Myocyte (in vitro differentiated cells): ENCODE data around the gene DCLK2. TPM values are rescaled to one million over a fixed set of nuclear protein-coding genes. Genes with fewer than 3 reads are reported as not detected.

Experiments used
- DNase-seq: peaks from one replicate; pipeline ENCODE4 v3.0.0-alpha.2; 2012; ENCODE audit warnings: low read depth
- total RNA-seq: library from RNA; depleted of rRNA; stranded (reverse); fragments of >200 nt; gene quantifications from 2 replicates; pipeline ENCODE4 v1.2.3, GENCODE V29; 2014

Gene DCLK2
- total RNA-seq, 1 donor from 2014 or later = 21.5 TPM

DNA sequence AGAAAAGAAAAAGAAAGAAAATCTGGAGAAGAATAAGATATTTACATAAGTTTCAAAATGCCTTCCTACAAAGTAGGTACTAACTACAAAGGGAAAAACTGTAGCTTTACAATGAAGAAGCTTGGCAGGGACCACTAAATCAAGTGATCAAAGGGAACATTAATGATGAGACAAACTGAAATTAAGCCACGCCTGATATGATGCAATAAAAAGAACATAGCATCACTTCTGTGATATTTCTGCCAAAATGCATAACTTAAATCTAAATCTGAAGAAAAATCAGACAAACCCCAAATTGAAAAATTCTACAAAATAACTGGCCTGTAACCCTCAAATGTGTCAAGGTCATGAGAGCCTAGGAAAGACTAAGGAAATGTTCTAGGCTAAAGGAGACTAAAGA is 8.9 kb upstream of the DCLK2 start:
- DNase-seq = no peak

DNA sequence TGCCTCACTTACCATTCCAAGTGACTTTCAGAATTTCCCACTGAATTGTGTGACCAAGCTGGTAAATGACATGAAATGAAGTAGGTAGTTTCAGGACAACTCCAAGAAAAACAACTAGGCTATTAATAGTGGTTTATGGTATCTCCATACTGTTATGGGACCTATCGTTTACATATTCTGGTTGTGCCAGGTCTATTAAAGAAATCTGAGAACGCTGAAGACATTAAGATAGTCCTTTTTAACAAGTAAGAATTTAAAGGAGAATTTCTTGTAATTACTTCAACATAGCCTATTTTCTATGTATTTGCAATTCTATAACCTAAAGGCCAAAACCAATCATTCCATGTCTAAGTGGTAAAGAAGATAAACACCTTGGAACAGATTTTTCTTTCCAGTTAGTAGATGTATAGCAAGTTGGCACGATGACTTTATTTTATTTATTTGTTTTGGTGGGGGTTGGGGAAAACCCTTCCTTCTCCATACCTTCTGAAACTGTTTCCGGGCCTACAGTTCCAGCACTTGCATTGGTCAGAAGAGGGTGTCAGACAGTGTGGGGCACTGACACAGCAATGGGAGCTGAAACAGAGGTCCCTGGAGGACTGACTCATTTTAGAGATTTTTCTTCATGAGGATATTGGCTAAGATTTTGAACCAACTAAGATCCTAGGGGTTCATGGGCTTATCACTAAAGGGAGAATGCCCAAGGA is 7.6 kb upstream of the DCLK2 start:
- no peak for DNase-seq

DNA sequence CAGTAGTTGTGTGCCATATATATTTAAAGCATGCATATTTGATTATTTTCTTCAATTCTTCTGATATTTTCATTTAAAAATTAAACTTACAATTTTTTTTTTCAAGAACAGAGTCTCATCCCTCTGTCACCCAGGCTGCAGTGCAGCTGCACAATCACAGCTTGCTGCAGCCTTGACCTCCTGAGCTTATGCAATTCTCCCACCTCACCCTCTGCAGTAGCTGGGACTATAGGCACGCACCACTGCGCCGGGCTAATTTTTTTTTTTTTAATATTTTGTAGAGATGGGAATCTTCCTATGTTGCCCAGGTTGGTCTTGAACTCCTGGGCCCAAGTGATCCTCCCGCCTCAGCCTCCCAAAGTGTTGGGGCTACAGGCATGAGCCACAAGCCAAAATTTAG is 5.8 kb upstream of the DCLK2 start:
- no peak for DNase-seq

DNA sequence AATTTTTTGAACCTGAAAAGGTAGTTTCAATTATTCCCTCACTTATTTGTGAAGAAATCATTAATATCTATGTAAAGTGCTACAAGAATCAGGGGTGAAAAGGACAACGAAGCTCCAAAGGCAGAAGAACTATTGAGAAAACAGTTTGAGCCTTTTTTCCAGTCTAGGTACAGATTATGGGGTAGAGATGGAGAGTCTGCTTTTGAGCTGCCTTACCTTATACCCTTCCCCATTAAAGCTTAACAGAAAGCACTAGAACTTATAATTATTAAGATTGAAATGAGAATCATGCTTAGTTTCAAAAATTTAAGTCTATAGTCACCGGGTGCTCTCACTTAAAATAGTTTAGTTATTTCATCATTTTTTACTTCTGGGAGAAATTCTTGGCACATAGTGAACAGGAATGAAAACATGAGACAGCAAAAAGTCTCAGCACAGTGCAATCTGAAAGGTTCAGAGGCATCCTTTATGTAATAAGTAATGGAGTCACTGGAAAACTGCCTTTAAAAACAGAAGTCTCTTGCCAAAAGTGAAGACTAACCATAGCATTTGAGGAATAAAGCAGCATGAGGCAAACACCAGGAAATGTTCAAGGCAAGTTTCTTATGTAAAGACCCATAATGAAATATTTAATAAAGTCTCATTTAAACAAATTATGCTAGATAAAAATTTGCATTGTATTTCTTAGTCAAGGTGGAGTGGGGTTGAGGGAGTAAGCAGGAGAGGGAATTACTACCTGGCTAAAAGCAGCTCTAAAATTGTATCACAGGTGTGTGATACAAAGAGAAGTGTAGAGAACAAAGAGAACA is 5.1 kb upstream of the DCLK2 start:
- DNase-seq = peak; percentile 53

DNA sequence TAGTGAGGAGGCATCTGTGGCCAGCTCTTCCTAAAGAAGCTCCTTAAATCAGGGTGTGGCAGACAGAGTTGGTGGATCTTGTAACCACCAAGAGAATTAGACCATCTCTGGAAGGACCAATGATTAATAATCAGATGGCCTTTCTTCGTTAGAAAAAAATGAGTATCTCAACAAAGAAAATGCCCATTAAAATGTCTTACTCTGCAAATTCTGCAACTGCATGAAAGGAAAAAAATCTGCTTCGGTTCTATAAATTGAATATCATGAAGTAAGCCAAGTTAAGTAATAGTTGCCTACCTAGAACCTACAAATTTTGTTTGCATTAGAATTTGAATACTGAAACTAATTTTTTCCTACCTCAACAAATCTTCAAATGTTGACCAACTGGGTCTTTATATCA is 4.2 kb upstream of the DCLK2 start:
- no peak for DNase-seq

DNA sequence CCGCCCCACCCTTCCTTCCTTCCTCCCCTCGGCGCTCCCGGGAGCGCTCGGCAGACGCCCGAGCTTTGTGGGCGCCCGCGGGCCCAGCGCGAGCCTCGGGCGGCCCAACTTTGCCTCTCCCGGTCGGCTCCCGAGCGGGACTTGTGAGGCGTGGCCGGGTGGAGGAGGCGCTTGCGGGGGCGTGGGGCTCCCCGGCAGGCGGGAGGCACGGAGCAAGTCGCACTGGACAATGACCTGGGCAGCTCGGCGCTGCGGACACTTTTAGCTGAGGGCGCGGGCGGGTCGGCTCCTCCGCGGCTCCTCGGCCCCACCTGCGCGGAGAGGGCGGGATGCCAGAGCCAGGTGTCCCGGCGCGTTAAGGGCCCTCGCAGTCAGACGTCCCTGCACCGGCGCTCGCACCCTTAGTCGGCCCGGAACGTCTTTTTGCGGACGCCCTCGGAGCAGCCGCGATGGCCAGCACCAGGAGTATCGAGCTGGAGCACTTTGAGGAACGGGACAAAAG is 385 bp downstream of the DCLK2 start:
- peak; percentile 70 for DNase-seq

DNA sequence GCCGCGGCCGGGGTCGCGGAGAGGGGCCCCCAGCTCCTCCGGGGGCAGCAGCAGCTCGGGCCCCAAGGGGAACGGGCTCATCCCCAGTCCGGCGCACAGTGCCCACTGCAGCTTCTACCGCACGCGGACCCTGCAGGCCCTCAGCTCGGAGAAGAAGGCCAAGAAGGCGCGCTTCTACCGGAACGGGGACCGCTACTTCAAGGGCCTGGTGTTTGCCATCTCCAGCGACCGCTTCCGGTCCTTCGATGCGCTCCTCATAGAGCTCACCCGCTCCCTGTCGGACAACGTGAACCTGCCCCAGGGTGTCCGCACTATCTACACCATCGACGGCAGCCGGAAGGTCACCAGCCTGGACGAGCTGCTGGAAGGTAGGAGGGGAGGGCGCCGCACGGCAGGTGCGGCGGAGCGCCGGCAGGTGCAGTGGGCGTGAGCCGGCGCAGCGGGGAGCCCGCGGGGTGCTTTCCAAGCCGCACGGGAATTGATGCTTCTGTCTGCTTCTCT is 886 bp downstream of the DCLK2 start:
- DNase-seq = peak; percentile 51

DNA sequence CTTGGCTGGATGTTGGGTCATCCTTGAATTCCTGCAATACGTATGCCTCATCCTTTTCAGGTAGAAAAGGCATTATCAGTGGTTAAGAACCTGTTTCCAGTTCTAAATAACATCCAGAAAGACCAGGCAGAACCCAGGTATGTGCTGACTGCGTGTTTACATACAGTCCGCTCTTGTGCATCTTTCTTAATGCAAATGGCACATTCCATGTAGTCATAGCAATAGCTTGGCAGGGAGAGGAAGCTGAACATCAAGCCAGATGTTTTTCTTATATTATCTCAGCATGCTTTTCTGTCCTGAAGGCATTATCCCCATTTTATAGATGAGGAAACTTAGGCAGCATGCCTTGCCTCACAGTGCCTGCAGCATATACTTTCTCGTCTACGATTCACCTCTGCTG is 2.1 kb downstream of the DCLK2 start:
- no peak for DNase-seq

DNA sequence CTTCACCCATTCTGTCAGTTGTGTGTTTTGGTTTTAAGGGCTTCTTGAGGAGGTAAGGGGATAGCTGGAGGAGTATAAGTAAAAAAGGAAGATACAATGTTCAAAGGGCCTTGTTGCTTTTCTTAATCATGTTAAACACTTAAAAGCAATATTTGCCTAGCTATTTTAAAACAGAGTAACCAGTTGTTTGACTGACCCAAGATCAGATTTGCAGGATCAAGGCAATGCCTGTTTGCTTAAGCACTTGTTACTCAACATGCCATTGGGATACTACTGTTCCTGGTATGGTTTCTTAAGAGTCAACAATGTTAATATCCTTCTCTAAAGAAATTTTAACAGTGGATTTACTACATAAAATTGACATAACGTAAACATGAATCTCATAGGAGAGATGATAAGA is 2.6 kb downstream of the DCLK2 start:
- no peak for DNase-seq

DNA sequence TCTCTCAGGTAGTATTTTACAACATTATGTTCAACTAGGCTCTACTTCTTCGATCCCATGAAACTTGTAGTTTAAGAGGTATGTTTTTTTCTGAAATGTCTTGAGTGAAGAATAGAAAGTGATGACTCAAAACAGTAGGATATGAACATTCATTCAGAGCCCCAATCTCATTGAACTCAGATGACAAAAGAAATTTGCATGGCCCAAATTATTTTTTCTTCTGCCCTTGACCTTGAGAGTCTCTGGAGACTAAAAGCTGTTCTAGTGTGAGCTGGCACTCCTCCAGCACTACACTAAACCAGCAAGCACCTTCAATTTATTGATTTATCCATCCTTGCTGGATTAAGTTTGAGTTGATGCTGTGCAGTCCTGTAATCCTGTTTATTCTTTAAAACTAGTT is 4.0 kb downstream of the DCLK2 start:
- no peak for DNase-seq

DNA sequence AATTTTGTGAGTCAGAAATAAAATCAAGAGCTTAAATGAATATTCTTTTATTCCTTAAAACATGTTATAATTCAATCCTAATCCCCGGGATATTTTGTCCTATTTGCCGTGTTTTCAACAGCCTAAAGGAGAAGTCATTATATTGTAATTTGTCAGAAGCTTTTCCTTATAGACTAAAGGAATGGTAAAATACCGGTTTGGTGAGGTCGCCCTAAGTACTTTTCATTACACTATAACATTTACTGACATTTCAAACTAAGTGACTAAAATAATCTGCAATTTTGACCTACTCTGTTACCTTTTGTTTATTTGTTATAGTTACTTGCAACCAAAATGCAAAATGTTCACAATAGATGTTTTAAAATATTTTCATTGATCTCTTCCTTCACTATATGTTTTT is 8.8 kb downstream of the DCLK2 start:
- no peak for DNase-seq

DNA sequence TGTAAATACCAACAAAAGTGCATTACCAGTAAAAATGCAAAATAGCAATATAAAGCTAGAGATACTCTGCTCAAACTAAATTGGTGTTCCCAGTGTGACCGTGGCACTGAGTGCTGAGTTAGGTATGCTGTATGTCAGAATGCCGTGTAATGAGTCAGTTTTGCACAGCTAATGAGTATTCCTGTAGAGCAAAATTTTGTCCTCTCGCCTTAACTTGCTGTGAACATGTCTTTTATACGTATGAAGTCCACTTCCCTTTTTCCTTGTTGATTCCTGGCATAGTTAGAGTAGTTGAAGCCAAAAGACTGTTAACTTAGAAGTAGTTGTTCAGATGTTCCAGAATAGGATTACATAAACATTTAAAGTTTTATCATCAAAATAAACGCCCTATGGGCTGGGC is 11.5 kb downstream of the DCLK2 start:
- no peak for DNase-seq

DNA sequence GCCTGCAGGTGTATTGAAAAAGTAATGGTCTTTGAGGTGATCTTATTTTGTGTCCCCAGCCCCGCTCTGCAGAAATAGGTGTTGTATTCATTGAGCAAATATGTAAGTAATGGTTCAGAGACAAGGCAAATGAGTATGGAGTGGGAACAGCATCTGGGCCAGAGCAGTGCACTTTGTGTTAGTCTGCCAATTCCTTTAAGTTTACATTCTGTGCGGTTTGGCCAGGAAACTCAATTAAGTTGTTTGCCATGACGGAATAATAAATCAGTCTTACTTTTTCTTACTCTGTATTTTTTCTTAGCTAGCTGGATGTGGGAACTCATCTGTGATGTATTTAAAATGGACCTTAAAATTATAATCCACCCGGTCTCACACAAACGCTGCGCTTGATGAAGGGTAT is 12.6 kb downstream of the DCLK2 start:
- DNase-seq = no peak

DNA sequence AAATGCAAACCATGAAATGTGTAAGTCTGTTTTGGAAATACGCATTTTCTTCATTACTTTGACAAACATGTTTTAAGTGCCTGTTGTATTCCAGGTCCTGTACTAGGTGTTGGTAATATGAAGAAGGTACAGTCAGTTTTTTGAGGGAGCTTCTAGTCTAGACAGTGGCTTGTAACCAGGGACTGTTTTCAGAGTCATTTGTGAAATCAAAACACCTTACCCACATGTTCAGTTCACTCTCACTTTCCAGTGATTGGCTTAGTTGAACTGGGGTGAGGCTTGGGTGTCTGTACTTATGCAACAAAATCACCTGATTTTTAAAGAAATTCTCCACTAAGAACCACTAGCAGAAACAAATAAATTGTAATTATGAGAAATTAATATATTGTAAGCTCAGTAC is 16.4 kb downstream of the DCLK2 start:
- no peak for DNase-seq

DNA sequence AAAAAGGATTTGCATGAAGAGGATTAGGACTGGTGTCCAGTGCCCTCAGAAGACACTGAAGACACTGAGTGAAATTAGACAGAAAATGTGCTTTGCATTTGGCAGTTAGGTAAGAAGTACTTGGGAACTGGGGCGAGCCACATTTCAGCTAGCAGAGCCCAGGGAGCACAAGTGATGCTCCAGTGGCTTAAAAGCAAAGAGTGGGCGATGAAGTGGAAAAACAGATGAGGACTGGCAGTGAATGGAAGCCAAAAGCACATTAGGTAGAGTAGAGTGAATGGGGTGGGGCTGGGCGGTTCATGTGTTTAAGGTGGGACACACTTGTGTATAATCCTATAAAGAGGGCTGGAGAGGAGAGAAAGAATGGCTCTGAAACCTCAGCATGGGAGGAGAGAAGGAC is 18.4 kb downstream of the DCLK2 start:
- no peak for DNase-seq

DNA sequence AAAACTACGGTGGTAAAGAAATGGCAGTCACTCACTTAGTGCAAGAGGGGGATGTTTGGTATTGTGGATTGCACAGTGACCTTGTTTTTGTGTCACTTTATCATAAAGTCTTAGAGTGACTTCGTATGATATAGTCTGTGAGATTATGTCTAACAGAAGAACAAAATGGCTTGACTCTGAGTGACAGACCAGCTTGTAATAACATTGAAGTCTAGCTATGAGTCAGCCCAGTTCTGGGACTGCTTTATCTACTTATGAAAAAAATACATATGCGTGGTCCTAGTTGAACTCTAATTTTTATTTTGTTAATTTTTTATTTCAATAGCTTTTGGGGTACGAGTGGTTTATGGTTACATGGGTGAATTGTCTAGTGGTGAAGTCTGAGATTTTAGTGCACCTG is 20.0 kb downstream of the DCLK2 start:
- DNase-seq = peak; percentile 34

DNA sequence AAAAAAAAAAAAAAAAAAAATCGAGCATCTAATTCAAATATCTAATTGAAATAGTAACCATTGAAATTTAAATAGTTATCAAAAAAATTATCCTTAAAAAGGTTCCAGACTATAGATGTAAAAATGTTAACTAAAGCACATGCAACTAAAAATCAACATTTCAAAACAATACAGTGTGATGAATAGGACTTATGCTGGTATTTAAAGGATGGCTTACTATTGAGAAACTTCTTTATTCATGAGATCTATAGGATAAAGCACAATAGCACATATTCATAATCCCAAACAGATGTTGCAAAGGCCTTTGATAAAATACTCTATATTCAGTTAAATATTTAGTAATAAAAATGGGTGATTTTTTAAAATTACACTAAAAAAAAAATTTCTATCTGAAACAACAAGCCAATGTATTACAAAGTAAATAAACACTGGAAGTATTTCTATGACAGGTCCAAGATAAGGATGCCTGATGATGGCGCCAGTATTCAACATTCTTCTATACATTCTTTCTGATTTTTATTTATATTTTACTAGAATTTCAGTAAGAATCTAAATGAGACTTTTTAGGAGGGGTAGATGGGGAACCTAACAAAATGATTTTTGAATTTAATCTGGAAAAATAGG is 26.3 kb downstream of the DCLK2 start:
- no peak for DNase-seq

DNA sequence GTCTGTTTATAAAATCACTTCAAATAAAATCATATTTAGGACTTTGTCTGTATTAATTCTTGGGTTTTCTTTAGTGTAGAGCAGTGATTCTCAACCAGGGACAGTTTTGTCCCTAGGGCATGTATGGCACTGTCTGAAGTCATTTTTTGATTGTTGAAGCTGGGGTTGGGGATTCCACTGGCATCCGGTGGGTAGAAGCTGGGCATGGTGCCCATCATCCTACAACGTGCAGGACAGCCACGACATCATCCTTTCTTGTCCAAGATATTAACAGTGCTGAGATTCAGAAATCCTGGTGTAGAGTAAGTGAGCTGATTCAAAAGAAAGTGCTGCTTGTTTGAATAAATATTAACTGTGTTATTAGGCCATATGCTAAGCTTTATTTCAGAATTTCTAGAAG is 28.6 kb downstream of the DCLK2 start:
- peak; percentile 61 for DNase-seq

DNA sequence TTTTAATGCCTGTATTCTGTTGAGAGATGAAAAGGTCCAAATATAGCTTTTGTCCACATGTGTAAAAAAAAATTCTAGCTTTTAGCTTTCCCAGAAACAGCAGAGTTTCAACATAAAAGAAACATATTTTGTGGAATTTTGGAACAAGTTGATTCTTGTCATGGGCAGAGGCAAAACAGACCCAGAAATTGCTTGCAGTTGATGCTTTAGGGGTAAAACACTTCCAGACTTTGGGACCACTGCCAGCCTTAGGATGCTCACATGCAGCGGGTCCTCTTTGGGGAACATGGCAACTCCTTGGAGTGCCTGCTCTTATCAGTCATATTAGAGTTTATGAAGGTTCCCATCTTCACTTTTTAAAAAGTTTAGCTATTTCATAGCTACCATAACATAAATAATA is 30.4 kb downstream of the DCLK2 start:
- no peak for DNase-seq

DNA sequence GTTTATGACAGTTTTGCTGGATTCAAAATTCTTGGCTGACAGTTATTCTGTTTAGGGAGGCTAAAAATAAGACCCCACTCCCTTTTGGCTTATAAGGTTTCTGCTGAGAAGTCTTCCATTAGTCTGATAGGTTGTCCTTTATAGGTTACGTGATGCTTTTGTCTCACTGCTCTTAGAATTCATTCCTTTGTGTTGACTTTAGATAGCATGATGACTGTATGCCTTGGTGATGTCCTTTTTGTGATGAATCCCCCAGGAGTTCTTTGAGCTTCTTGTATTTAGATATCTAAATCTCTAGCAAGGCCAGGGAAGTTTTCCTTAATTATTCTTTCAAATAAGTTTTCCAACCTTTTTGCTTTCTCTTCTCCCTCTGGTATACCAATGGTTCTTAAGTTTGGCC is 36.4 kb downstream of the DCLK2 start:
- DNase-seq = no peak

DNA sequence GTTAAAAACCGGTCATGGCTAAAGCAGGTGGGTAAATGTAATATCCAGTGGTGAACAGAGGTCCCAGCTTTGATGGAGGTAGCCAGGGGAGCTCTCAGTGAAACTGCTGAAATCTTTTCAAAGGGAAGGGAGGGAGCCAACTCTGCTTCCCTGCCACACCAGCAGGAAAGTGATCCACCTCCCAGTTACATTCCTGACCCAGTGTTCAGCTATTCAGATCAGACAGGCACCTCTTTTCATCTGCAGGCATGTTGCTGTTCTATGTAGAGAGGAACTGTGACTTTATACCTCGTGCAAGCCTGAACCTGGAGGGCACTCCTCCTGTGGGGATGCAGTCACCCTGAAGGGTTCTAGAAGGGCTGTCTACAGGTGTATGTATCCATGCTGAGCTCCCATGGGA is 37.6 kb downstream of the DCLK2 start:
- DNase-seq = no peak

DNA sequence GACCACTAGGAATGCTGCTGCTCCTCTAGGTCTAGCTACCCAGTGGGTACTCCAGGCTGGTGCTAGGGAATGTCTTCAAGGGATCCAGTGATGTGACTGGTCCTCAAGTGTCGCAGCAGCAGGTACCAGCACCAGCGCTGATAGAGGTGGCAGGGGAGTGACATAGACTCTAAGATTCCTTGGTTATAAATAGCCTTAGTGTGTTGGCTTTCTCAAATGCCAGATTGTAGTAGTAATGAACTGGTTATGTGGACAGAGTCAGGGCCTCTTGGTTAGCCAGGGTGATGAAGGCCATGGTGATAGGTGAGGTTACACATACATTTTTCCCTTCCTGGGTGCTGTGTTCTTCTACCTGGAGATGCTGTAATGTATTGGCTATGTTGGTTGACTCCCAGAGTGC is 38.3 kb downstream of the DCLK2 start:
- DNase-seq = peak; percentile 64
